Measurements from ENCODE around the gene ALDH18A1.

- TF ChIP-seq REST (IDR thresholded peaks at IDR 0.05; ENCODE audit: borderline replicate concordance) (no peak), CTCF (IDR thresholded peaks at IDR 0.05; ENCODE audit: poor library complexity, severe bottlenecking) (no peak), RAD21 (conservative IDR thresholded peaks at IDR 0.05) (no peak), SMC3 (conservative IDR thresholded peaks at IDR 0.05; ENCODE audit: poor library complexity) (no peak), EP300 (conservative IDR thresholded peaks at IDR 0.05; ENCODE audit: poor library complexity, severe bottlenecking) (no peak), EZH2 (IDR thresholded peaks at IDR 0.05; ENCODE audit: borderline replicate concordance, insufficient read depth, low read length, poor library complexity, severe bottlenecking) (no peak)
Measured at GRCh38 chr10:95606922-95607321, 49.6 kb downstream of the ALDH18A1 start.

All from neural cell (in vitro differentiated cells).